SK-N-SH (cell line): ENCODE measurements around the gene FRMD3. TPM values are rescaled to one million over a fixed set of nuclear protein-coding genes. Genes with fewer than 3 reads are reported as not detected.

Experiments used
- CTCF ChIA-PET: fragments of 300-600, 350-600 bp; formaldehyde crosslinking; extraction: SDS; loops from one replicate; lab custom pipeline; 2021; lab: Yijun Ruan, JAX
- POLR2A ChIA-PET: fragments of 350-600 bp; sonication (Branson Sonifier 250); formaldehyde crosslinking; extraction: SDS; loops from one replicate; lab custom pipeline; 2020; ENCODE audit warnings: antibody characterized with exemption, inconsistent platforms; lab: Yijun Ruan, JAX
- DNase-seq: peaks from one replicate; pipeline ENCODE4 v3.0.0; 2012
- H2AFZ ChIP-seq: fragments of 200-600 bp; sonication (generic); 2 replicates; pipeline ENCODE4 v1.8.1; 2016; ENCODE audit warnings: antibody characterized with exemption, mild to moderate bottlenecking, low read depth
- H3F3A ChIP-seq: fragments of 200-600 bp; sonication (generic); replicated peaks from 2 replicates; pipeline ENCODE3; 2016; ENCODE audit warnings: antibody characterized with exemption, mild to moderate bottlenecking; ENCODE audit not compliant: insufficient read depth
- H3K27ac ChIP-seq, 2 experiments: fragments of 200-500 bp in 1 of 2; fragments of 200-600 bp in 1 of 2; sonication (Bioruptor generic) in 1 of 2; sonication (generic), shearing (Covaris generic) in 1 of 2; 2 replicates each; pipeline versions ENCODE4 v1.5.1 to v1.6.1; 2014 to 2016; ENCODE audit warnings: low read depth in 2 of 2, inconsistent platforms in 1 of 2, low read length in 1 of 2, mild to moderate bottlenecking in 1 of 2, mixed read lengths in 1 of 2
- H3K27me3 ChIP-seq: fragments of 200-600 bp; sonication (generic), shearing (Covaris generic); 2 replicates; pipeline ENCODE4 v1.6.1; 2016; ENCODE audit warnings: mixed run types; ENCODE audit not compliant: insufficient read depth
- H3K36me3 ChIP-seq, 2 experiments: fragments of 200-500 bp in 1 of 2; fragments of 200-600 bp in 1 of 2; sonication (Bioruptor generic) in 1 of 2; sonication (generic) in 1 of 2; replicated peaks in 1 of 2; 2 replicates each; pipeline versions ENCODE3 to v1.5.1; 2014 to 2016; ENCODE audit warnings: low read length in 1 of 2, mild to moderate bottlenecking in 1 of 2; ENCODE audit not compliant: insufficient read depth in 2 of 2, control insufficient read depth in 1 of 2
- H3K4me1 ChIP-seq, 2 experiments: fragments of 200-500 bp in 1 of 2; fragments of 200-600 bp in 1 of 2; sonication (Bioruptor generic) in 1 of 2; sonication (generic), shearing (Covaris generic) in 1 of 2; 2 replicates each; pipeline versions ENCODE4 v1.5.1 to v1.6.1; 2014 to 2016; ENCODE audit warnings: low read depth in 1 of 2, low read length in 1 of 2, mixed run types in 1 of 2; ENCODE audit not compliant: insufficient read depth in 2 of 2, control insufficient read depth in 1 of 2
- H3K4me2 ChIP-seq: fragments of 200-600 bp; sonication (generic), shearing (Covaris generic); 2 replicates; pipeline ENCODE4 v1.6.1; 2017; ENCODE audit warnings: mixed run types
- H3K4me3 ChIP-seq, 2 experiments: fragments of 200-500 bp in 1 of 2; fragments of 200-600 bp in 1 of 2; sonication (Bioruptor generic) in 1 of 2; sonication (generic), shearing (Covaris generic) in 1 of 2; 2 replicates each; pipeline versions ENCODE4 v1.5.1 to v1.8.1; 2014 to 2016; ENCODE audit warnings: low read depth in 2 of 2, inconsistent platforms in 1 of 2, low read length in 1 of 2, mild to moderate bottlenecking in 1 of 2, mixed read lengths in 1 of 2, moderate library complexity in 1 of 2
- H3K79me2 ChIP-seq: fragments of 200-600 bp; sonication (generic); 2 replicates; pipeline ENCODE4 v1.8.1; 2017; ENCODE audit warnings: mild to moderate bottlenecking; ENCODE audit not compliant: insufficient read depth
- H3K9ac ChIP-seq: fragments of 200-600 bp; sonication (generic); 2 replicates; pipeline ENCODE4 v1.6.1; 2017; ENCODE audit warnings: mixed run types
- H3K9me2 ChIP-seq: fragments of 200-600 bp; sonication (generic); 2 replicates; pipeline ENCODE4 v1.6.1; 2017; ENCODE audit warnings: mixed run types
- H3K9me3 ChIP-seq: fragments of 200-600 bp; sonication (generic); 2 replicates; pipeline ENCODE4 v1.6.1; 2017; ENCODE audit warnings: mixed run types, mild to moderate bottlenecking, moderate library complexity
- H4K20me1 ChIP-seq: fragments of 200-600 bp; sonication (generic); 2 replicates; pipeline ENCODE4 v1.6.1; 2017; ENCODE audit warnings: mild to moderate bottlenecking, mixed run types; ENCODE audit not compliant: insufficient read depth
- CTCF ChIP-seq: fragments of 200-600 bp; sonication (generic); IDR thresholded peaks from 2 replicates; pipeline ENCODE4 v1.6.1; 2017; ENCODE audit warnings: antibody characterized with exemption, mild to moderate bottlenecking, moderate library complexity
- EZH2phosphoT487 ChIP-seq: fragments of 200-600 bp; sonication (generic); IDR thresholded peaks from 2 replicates; pipeline ENCODE4 v1.6.1; 2017; ENCODE audit warnings: low read depth, mixed run types, mild to moderate bottlenecking, antibody characterized with exemption, moderate library complexity, borderline replicate concordance
- FOXM1 ChIP-seq: IDR thresholded peaks from 2 replicates; pipeline ENCODE4 v1.4.0; 2012; ENCODE audit warnings: low read depth, mild to moderate bottlenecking
- GATA2 ChIP-seq: sonication (generic); formaldehyde crosslinking; IDR thresholded peaks from 2 replicates; pipeline ENCODE4 v1.5.0; 2020; ENCODE audit warnings: mild to moderate bottlenecking, missing genetic modification reagents
- JUND ChIP-seq: IDR thresholded peaks from 2 replicates; pipeline ENCODE4 v1.4.0; 2012
- NFIC ChIP-seq: IDR thresholded peaks from 2 replicates; pipeline ENCODE4 v1.4.0; 2012; ENCODE audit warnings: borderline replicate concordance
- NRF1 ChIP-seq: IDR thresholded peaks from 2 replicates; pipeline ENCODE4 v1.6.1; 2012; ENCODE audit warnings: low read depth, mild to moderate bottlenecking, low read length
- RFX5 ChIP-seq: IDR thresholded peaks from 2 replicates; pipeline ENCODE4 v1.6.1; 2012; ENCODE audit warnings: mild to moderate bottlenecking, improper control_type of control experiment, low read length
- RXRA ChIP-seq: IDR thresholded peaks from 2 replicates; pipeline ENCODE4 v1.4.0; 2012; ENCODE audit warnings: low read depth, mild to moderate bottlenecking, borderline replicate concordance
- TCF12 ChIP-seq: IDR thresholded peaks from 2 replicates; pipeline ENCODE4 v1.4.0; 2012
- WGBS: methylation state at CpG from one replicate; pipeline ENCODE4 v1.1.6; 2017; ENCODE audit warnings: low lambda C conversion rate; 5-methylcytosine and 5-hydroxymethylcytosine counted together
- polyA plus RNA-seq, 3 experiments: library from polyadenylated mRNA; depleted of rRNA; stranded (reverse); fragments of >200 nt; gene quantifications; 2 replicates each; pipeline ENCODE4 v1.2.3, GENCODE V29; 2012
- TF ChIP-seq, protein P1 (sequence below): IDR thresholded peaks from 2 replicates; pipeline ENCODE4 v1.4.0; 2012; ENCODE audit warnings: low read depth

The FRMD3 gene
- polyA plus RNA-seq, 1 of the 3 experiments (the other 2 are of a cell fraction): 0.89 TPM

- peaks cover 0 to 3% of the 10 kb centered on the region in 2 experiments for H3K36me3 ChIP-seq
These were observed 197.8 kb downstream of the FRMD3 start for GRCh38 chr9:83340451-83340850.

DNA sequence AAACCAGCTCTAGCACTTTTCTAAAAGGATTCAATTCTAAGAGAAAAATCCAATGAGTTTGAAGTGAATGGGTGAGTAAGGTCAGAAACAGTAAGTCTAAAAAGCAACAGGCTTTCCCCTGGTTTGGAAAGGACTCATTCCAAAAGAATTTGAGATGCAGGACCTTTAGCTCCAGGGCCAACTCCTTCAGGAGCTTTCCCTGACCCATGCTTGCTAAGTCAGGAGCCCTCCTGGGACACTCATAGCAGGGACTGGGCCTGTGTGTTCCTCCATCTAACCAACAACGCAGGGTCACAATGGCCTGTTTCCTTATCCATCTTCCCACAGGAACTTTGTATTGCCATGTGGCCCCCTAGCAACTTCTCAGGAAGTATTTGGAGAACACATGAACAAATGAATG is 198.8 kb downstream of the FRMD3 start:
- 78% methylated on average over 1 of the region's 1 CpG for WGBS
- no peak overlapping the region for H2AFZ ChIP-seq
- no peak overlapping the region for H3K27ac ChIP-seq
- peaks cover 0 to 3% of the 10 kb centered on the region in 2 experiments for H3K36me3 ChIP-seq
- CTCF ChIA-PET: interaction anchor here (1.0 to 2.4 kb wide), 2 partner anchors 10 to 205 kb away, joined by 3 to 6 read pairs; no protein-coding TSS in a partner anchor
- no peak overlapping the region for H3K9ac ChIP-seq
- no peak overlapping the region for H3K4me3 ChIP-seq
- TF ChIP-seq TCF12 (no peak), NFIC (no peak), JUND (no peak), CTCF (no peak), RFX5 (no peak), NRF1 (no peak), RXRA (no peak), EZH2phosphoT487 (no peak), GATA2 (CRISPR knock-in tag) (no peak), FOXM1 (no peak)
- TF ChIP-seq, protein P1, sequence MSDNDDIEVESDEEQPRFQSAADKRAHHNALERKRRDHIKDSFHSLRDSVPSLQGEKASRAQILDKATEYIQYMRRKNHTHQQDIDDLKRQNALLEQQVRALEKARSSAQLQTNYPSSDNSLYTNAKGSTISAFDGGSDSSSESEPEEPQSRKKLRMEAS: no peak
- no peaks in the 10 kb centered on the region for H3K79me2 ChIP-seq
- no peaks in the 10 kb centered on the region for H4K20me1 ChIP-seq
- no peaks in the 10 kb centered on the region for H3F3A ChIP-seq
- peaks cover 0 to 8% of the 10 kb centered on the region in 2 experiments; a peak in 2 of 4 replicates for H3K4me1 ChIP-seq
- no peaks in the 10 kb centered on the region for H3K9me3 ChIP-seq
- DNase-seq: no peak
- H3K27me3 ChIP-seq: no peaks in the 10 kb centered on the region
- H3K4me2 ChIP-seq: no peak overlapping the region
- POLR2A ChIA-PET: no interaction called here
- no peaks in the 10 kb centered on the region for H3K9me2 ChIP-seq

More at GRCh38 chr9:83340451-83340850, 197.8 kb downstream of the FRMD3 start:
- H3K4me2 ChIP-seq: no peak overlapping the region
- POLR2A ChIA-PET: no interaction called here
- no peaks in the 10 kb centered on the region for H3K9me2 ChIP-seq
- no peaks in the 10 kb centered on the region for H3K27me3 ChIP-seq
- no peak for TF ChIP-seq TCF12
- no peak for TF ChIP-seq GATA2 (CRISPR knock-in tag)
- TF ChIP-seq, all 33 proteins: peak for 0
- H3K9me3 ChIP-seq: no peaks in the 10 kb centered on the region
- CTCF ChIA-PET: interaction anchor here (2.4 kb wide), 1 partner anchor 204 kb away, joined by 6 read pairs; no protein-coding TSS in a partner anchor
- no peaks in the 10 kb centered on the region for H4K20me1 ChIP-seq
- peaks cover 0 to 11% of the 10 kb centered on the region in 2 experiments; a peak in 2 of 4 replicates for H3K4me1 ChIP-seq
- no peak overlapping the region for H3K27ac ChIP-seq
- DNase-seq: no peak
- H3K9ac ChIP-seq: no peak overlapping the region
- H3K79me2 ChIP-seq: no peaks in the 10 kb centered on the region
- no peak overlapping the region for H2AFZ ChIP-seq
- no peaks in the 10 kb centered on the region for H3F3A ChIP-seq
- H3K4me3 ChIP-seq: no peak overlapping the region
- 65% methylated on average over 3 of the region's 3 CpGs for WGBS
